RPMI8226 (cell line): ENCODE data around the gene CALM1.

Experiments used
- DNase-seq: peaks from one replicate; pipeline ENCODE4 v3.0.0-alpha.2; 2015

The CALM1 gene

DNA sequence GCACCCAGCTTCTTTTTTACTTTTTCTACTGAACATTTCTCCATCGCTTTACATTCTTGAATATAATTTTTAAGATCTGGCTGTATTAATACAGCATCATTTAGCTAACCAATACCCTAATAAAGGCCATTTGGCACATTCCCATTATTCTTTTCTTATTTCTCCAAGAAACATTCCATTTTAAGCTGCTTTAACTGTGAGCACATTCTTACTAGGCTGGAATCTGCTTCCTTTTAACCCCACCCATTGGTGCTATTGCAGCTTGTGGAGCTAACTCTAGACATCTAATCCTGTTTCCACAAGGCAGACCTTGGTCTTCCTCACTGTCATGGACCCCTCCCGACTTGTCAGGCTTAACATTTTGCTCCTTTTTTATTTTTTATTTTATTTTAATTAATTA is 15.2 kb downstream of the CALM1 start:
- no peak for DNase-seq

DNA sequence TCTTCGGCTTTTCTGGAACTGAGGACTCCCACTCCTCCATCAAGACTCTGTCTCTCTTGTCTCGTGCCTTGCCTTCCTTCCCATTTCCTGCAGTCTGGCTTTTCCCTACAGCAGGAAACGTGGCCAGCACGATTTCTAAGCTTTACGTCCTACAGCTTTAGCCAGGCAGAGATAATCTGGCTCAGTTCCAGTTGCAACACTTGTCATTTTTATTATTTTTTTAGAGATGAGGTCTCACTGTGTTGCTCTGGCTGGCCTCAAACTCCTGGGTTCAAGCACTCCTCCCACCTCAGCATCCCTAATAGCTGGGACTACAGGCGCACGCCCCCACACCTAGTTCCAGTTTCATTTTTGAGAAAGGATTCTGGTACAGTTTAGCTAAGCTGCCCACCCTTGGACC is 19.9 kb downstream of the CALM1 start:
- no peak for DNase-seq

GRCh38 chr14:90418053-90418452 is 21.2 kb downstream of the CALM1 start:
- no peak for DNase-seq

DNA sequence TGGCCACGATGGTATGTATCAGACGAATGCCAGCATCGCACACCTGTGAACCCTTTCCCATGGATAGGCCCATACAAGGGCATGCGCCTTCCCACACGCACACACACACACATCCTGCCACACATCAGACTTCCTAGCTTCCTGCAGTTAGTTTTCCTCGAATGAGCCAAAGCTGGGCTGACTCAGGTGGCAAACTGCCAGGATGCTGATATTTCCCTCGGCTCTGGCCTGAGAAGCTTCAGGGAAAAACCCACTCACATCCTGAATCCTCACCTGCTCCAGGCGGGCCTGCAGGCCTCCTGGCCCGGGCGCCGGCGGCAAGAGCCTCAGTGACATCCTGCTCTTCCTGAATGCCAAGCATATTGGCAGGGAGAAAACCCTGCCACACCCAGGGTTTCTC is 22.4 kb downstream of the CALM1 start:
- DNase-seq: no peak

- no peak for DNase-seq
Measured at GRCh38 chr14:90421001-90421631, 24.3 kb downstream of the CALM1 start.

GRCh38 chr14:90421632-90422020 is 24.8 kb downstream of the CALM1 start:
- no peak for DNase-seq

- no peak for DNase-seq
Measured at GRCh38 chr14:90423166-90423565, 26.3 kb downstream of the CALM1 start.

DNA sequence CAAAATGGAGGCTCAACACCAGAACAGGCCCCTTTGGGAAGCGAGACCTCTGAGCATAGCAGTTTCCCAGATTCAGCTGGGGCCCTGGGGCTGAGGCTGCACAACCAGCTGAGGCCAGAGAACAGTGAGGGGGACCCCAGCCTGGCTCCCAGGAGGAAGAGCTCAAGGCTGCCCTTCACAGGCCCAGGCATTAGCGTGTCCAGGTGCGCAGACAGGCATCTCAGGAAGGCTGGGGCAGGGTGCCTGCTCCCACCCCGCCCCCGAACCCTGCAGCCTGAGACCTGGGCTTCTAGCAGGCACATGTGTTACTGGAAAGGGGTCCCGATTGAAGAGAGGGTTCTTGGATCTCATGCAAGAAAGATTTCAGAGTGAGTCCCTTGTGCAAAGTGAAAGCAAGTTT is 27.2 kb downstream of the CALM1 start:
- no peak for DNase-seq

- no peak for DNase-seq
Measured at GRCh38 chr14:90424686-90425372, 28.0 kb downstream of the CALM1 start.

- no peak for DNase-seq
Measured at GRCh38 chr14:90425373-90425879, 28.6 kb downstream of the CALM1 start.

DNA sequence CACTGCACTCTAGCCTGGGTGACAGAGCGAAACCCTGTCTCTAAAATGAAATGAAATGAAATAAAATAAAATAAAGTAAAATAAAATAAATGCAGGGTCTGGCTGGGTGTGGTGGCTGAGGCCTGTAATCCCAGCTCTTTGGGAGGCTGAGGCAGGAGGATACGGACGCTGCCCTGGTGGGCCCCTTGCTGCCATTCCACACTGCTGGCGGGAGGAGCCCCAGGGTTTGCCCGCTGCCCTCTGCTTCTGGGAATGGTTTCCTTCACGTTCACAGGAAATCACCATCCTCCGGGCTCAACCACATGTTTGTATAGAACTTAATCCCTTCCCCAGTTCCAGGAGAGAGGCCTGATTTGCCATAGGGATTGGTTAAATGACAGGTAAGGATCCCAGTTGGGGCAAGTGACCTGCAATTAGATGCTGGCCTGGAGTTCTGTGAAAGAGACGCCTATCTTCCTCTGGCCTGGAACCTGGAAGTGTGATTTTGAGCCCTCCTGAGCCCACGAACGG is 29.3 kb downstream of the CALM1 start:
- DNase-seq: no peak

GRCh38 chr14:90426663-90427062 is 29.8 kb downstream of the CALM1 start:
- peak; percentile 43 for DNase-seq

DNA sequence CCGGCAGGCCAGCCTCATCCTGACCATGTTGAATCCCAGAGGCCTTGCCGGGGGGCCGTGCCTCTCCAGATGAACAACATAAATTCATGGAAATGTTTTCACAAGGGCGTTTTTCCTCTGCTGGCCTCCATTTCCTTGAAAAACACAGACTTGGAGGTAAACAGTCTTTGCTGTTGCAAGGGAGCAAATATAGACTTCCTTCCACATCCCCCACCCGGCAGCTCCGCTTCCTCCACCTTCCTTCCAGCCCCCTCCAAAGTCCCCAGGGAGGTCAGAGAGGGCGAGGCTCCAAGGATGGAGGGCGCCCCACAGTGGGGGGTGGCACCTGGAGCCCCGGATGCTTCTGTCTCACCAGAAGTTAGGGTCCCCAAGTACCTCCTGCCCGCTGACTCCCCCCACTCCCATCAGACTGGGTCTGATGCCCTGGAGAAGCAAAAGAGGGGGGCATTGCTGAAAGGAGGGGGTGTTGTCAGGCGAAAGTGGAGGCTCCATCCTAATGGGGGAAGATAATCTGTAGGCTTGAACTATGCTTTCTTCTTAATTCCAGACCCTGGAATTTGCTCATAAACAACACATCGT is 31.1 kb downstream of the CALM1 start:
- no peak for DNase-seq

DNA sequence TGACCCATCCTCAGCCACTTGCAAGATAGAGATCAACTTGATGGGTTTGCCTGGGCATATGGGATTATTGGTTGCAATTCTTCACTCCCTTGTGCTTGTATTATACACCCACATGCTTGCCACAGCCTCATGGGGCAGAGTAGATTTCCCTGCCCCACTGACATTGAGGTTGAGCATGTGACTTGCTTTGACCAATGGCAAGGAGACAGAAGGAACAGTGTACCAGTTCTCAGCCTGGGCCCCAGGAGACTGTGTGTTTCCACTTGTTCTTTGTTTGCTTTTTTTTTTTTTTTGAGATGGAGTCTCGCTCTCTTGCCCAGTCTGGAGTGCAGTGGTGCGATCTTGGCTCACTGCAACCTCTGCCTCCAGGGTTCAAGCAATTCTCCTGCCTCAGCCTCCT is 31.8 kb downstream of the CALM1 start:
- DNase-seq: no peak

- no peak for DNase-seq
Measured at GRCh38 chr14:90429236-90429635, 32.4 kb downstream of the CALM1 start.

GRCh38 chr14:90429754-90430153 is 32.9 kb downstream of the CALM1 start:
- no peak for DNase-seq

DNA sequence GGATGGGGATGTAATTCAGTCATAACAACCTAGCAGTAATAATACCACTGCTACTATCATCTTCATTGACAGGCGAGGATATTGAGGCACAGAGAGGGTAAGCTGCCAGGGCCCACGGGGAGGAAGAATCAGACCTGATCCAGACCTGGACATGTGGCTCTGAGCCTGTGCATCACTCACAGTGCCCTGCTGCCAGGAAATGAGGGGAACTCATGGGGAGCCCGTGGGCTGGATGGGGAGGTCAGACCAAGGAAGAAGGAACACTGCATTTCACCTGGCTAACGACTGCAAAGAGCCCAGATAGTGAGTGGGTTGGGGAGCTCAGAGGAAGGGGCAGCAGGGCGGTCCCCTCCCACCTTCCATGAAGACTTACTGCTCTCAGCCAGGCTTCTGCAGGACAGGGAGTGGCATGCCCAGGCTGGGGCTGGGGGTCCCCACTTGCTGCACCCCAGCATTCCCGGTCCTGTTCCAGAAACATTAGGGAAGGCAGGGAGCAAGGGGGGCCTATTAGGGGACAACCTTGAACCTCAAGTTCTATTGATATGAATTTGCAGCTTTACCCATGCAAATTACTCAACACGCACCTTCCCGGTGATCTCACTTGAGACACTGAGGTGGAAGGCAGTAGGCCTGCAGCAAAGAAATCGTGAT is 37.7 kb downstream of the CALM1 start:
- no peak for DNase-seq

DNA sequence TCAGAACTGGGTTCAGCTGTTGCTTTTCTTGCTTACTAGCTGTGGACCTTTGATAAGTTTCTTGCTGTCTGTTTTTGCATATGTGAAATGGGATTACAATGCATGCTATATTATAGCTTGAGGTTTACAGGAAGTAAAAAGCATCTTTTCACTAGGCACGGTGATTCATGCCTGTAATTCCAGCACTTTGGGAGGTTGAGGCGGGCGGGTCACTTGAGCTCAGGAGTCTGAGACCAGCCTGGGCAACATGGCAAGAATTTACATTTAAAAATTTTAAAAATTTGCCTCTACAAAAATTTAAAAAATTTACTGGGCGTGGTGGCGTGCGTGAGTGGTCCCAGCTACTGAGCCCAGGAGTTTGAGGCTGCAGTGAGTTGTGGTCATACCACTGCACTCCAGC is 42.0 kb downstream of the CALM1 start:
- no peak for DNase-seq

- DNase-seq: no peak
Measured at GRCh38 chr14:90440021-90440451, 43.2 kb downstream of the CALM1 start.

DNA sequence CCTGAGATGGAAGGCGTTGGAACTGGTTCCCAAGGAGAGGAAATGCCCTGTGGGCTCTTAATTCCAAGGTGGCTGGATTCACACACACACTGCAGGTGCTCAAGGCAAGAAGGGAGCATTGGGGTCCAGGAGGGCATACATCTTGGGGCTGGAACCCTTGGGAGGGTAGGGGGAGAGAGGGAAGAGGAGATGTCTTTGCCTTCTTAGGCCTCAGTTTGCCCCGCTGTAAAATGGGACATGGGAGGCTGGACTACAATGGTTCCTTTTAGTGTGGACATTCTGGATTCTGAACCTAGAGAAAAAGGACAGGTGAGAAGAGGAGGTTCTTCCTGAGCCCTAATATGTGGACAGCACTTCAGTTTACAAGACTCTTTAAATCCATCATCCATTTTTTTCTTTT is 43.8 kb downstream of the CALM1 start:
- DNase-seq: no peak

- DNase-seq: no peak
Measured at GRCh38 chr14:90442388-90442787, 45.6 kb downstream of the CALM1 start.

GRCh38 chr14:90443161-90444076 is 46.6 kb downstream of the CALM1 start:
- no peak for DNase-seq
